CMK (cell line): Measurements from ENCODE around the gene VAPB.

Source experiments
- DNase-seq: peaks from one replicate; pipeline ENCODE4 v3.0.0-alpha.2; 2010; ENCODE audit warnings: low read depth

VAPB gene

DNA sequence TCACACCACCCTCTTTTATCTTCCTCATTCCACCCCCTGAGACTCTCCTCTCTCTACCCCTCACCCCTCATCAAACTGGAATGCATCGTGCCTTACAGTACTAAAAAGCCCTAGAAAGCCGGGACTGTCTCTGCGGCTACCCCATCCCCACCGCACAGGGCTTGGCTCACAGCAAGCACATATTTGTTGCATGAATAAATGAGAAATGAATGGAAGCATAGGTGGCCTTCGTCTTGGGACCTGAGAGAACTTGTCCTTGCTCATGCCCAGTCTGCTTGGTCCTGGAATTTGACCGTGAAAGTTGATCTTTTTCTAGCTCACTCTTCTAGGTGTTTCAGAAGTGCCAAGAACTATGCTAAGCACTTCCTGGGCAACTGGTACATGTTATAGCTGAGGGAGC, 72.9 kb downstream of the VAPB start:
- DNase-seq, result no peak

DNA sequence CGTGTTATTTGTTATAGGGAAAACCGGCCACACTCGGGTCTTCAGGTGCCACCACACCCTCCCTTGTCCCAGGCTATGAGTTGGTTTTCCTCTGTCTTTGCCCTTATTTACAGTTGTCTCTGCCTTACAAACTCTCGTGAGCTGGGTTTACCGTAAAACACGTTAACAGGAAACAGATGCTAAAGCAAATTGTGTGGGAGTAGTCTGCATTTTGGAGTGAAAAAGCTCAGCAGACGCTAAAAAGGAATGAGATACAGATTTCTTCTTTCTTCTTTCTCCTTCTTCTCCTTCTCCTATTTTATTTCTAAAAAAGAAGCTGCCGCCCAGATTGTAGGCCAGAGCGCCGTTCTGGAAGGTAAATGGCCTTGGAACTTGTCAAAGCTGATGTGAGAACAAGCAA, 74.2 kb downstream of the VAPB start:
- no peak for DNase-seq

DNA sequence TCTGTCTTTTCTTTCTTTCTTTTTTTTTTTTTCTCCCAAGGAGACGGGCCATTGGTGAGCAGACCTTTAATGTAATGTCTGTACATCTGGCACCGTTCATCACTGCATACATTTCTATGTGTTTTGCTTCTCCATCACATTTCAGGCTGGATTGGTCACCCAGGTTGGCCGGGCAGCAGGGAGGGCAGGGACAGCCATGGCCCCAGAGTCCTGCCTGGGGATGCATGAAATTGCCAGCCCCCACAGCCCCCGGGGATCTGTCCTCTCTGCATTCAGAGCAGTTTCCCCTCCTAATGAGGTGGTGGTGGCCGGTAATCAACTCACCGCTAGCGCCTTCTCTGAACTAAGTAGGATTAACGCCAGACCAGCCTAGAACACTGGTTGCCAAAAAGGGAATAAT, 75.8 kb downstream of the VAPB start:
- DNase-seq, result no peak

- DNase-seq, result no peak
Measured at GRCh38 chr20:58466095-58466708, 77.2 kb downstream of the VAPB start.

- no peak for DNase-seq
Measured at GRCh38 chr20:58466729-58467571, 77.9 kb downstream of the VAPB start.

DNA sequence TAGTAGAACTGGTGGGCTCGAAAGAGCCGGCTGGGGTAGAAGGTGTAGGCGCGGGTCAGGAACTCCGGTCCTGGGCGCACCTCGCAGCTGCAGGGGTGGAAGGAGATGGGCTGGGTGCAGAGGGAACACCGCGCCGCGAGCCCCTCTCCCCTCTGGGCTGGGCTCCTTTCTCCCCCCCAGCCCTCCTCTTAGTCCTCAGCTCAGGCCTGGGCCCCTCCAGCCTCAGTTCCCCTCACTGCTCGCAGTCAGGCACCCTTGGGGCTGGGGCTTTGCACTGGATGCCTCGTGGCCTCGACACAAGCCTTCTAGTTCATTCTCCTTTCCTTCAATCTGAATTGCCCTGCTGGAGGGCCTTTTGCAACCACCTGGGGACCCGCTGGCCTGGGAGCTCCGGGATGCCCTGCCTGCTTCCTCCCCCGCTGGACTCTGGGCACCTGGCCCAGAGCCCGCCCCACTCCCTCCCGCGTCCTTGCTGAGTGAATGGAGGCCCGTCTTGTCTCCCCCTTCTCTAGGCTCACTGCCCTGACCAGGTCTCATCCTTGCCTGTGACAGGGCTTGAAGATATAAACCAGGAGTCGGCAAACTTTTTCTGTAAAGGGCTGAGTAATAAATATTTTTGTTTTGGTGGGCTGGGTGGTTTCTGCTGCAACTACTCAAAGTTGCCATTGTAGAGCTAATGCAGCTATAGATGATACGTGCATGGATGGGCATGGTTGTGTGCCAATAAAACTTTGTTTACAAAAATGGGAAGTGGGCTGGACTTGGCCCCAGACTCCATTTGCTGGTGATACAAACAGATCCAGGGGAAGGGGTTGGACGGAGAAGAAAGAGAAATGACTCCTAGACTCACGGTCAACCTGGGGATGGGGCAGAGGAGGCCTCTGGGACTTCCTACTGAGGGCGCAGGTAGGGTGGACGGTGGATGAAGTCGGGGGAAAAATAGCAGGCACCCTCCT, 78.8 kb downstream of the VAPB start:
- no peak for DNase-seq

DNA sequence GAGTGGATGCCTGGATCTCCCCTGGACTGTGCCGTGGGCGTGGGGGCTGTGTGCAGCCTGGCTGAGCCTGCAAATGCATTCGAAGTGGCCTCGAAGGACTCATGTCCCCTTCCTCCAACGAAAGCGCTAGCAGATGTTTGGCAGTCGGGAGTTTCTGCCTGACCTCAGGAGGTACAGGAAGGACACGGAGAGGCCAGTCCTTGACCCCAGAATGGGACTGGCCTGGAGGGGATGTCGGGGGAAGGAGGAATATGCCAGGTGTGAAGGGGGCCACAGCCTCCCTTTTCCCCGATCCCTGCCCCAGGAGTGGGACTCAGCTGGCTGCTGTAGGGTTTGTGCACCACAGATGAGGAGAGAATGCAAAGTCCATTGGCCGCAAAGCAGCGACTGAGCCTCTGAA, 80.6 kb downstream of the VAPB start:
- DNase-seq, result no peak

- no peak for DNase-seq
Measured at GRCh38 chr20:58470336-58471192, 81.5 kb downstream of the VAPB start.

DNA sequence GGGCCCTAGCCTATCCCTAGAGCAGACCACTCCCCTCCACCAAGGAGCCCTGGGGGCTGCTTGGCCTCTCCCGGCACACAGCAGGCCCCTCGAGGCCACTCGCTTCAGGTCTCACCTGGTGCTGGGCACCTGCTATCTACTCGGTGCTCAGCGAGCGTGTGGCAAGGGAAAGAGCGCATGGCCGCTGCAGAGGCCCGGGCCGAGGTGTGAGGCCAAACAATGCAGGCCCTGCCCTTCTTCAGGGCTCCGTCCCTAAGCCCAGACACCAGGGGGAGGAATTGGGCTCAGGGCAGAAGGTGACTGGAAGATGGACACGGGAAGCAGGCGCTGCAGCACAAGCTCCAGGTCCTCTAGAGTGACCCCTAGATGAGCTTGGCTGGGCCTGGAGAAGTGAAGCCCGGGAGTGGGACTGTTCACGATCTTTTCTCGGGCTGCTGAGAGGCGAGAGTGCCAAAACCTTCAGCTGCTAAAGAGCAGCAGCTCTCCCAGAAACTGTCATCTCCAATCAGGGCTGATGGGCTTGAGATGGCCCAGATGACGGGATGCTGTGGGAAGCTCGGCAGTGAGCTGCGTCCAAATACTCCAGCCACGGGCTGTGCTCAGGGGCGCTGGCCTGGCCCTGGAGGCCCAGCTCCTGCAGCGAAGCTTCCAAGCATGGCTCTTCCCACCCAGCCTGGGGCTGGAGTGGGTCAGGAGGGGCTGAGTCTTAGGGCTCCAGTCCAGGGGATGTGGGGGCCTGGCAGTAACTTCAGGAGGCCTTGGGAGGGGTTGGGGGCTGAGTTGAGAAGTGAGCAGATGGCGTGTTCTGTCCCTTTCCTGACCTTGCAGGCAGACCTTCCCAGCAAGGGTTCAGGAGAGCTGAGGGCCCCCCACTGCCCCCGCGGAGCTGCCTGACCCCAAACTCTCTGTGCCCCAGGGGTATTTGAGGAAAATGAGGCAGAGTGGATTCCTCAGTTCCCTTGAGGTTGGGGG, 82.5 kb downstream of the VAPB start:
- no peak for DNase-seq

DNA sequence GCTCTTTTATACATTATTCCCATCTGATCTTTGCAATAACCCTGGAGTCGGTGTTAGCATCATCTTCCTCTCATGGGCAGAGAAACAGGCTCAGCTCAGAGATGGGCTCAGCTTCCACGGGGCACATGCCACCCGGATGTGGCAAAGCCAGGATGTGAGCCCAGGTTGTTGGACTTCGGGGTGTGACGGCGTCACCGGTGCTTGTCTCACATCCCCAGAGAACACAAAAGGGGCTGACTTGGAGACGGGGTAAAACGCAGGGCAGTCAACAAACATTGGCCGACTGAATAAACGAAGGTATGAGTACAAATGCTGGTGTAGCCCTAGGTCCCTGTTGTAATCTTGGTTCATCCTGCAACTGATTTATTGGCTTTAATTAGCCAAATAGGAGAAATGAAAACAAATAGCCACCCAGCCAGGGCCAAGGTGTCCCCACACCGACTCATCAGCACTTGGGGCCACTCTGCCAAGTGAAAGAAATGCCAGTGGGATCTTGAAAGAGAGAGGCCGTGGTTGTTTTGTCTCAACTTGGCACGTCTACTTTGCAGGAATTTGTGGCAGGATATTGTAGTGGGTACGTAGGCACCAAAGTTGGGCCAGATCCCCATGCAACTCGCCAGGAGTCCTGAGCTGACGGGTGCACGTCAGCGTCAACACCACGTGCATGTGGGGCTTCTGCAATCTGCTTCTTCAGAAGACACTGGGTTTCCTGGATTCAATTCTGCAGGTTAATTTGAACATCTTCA, 83.4 kb downstream of the VAPB start:
- no peak for DNase-seq

DNA sequence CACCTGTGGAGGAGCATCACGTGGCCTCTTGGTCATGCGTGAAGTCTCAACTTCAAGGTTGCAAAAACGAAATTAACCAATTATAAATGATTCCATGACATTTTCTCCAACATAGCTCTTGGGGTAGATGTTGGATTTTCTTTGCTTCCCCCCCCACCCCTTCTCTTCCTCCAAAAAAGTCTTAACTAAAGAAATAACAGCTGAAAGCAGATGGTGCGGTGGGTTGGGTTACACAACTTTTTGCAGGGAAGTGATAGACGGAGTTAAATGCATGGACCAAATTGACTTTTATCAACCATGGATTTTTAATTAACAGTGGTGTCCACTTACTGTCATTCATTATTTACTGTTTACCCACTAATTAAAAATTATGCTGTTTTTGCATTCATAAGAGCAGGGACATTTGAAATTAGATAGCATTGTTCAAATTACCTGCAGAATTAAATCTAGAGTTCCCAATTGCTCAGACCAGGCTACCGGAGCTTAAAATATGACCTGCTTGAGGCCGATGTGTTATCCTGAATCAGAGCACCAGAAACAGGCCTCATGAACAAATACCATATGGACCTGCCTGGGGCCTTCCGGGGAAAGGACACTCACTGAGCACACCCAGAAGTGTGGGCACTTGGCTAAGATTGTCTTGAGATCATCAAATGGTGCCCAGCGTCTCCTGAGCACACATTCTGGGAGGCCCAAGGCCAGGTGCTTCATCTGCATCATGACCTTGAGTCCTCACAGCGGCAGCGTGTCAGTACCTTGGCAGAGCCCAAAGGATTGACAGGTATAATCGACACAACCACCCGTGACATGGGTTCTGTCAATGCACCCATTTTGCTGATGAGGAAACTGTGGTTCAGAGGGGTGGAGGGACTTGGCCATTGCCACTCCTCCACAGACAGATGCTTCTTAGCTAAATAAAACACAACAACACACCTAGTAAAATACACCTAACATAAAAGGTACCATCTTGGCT, 84.7 kb downstream of the VAPB start:
- DNase-seq, result no peak

DNA sequence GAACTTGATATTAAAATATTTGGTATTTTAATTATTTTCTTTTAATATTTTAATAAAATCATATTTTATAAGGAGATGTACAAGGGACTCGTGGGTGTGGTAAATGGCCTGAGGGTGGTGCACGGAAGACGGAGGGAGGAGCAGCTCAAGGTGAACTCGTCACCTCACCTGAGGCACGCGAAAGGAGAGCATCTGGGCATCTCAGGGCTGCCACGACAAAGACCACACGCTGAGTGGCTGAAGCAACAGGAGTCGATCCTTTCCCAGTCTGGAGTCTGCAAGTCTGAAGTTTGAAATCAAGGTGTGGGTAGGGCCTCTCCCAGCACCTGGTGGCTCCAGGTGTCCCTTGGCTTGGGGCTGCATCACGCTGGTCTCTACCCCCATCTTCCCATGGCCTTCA, 86.4 kb downstream of the VAPB start:
- DNase-seq, result no peak

DNA sequence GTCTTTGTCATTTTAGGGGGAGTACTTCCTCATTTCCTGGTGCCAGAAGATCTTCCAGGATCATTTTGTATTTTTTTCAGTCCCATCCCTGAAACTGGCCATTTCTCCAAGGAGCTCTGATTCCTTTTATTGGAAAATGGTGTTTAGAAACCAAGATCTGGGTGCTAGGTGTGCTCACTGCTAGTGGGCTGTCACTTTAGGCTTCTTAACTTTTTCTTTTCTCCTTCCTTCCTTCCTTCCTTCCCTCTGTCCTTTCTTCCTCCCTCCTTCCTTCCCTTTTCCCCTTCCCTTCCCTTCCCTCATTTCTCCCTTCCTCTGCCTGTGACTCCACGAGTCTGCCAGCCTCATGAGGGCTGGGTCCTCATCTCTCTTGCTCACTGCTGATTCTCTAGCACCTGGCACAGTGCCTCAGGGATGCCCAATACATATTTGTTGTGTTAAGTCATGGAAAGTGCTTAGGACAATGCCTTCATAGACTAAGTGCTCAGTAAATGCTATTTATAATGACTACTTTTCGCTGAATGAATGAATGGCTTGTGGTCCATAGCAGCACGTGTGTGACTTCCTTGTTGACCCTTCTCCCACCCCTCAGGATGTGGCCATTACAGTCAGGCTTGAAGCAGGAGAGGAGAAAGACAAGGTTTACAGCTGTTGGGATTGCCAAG, 89.2 kb downstream of the VAPB start:
- no peak for DNase-seq

GRCh38 chr20:58479726-58480440, 90.9 kb downstream of the VAPB start:
- DNase-seq, result no peak

DNA sequence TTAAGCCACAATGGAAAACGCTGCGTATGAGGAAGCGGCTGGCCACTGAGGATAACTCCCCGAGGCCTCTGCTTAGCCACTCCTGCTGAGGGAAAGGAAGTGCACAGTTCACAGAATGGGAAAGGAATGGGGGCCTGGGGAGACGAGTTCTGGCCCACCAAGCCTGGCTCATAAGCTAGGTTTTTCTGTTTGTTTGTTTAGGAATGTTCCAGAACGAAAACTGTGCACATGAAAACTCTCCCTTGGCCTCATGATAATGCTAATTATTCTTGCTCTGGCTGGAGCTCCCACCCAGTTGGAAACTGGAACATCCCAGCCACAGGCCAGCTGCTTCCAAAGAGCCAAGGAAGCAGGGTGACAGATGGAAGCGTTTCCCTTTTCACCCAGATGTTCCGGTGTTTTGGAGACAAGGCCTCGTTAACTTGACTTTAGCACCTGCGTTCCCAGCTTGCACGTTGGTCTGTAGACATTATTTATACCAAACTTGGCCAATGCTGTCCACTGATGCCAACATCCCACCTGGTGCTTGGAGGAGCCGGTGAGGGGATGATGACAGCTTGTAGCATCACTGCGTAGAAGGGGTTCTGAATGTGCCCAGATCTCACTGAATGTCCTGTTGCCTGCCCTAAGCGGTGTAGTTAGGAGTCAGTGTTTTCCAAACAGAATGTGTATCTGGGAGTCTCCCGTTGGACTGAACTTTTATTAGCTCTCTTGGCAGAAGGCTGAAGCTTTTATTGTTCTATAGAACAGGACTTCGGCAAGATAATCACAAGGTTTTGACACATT, 91.7 kb downstream of the VAPB start:
- DNase-seq, result no peak

DNA sequence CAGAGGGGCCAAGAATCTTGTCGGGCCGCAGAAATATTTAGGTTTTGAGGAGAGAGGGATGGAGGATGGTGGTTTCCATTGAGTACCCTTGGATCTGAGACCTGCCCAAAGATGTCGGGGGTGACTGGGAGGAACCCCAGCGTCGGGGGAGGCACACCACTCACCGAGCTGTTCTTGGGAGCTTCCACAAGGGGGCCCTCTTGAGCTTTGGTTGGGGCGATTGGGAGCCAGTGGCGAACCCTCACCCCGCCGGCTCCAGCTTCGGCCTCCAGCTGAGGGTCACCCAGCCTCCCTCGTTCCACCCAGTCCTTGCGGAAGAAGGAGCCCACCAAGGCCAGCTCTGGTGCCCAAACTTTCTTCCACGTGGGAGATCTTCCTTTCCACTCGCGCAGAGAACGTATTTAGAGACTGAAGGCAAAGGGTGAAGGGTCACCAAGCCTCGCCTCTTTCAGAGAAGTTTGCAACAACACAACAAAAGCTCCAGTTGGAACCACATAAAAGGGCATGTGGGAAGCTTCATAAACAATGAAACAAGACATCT, 92.5 kb downstream of the VAPB start:
- DNase-seq, result no peak
